Stimulated activated CD8-positive, alpha-beta memory T cell treated with anti-CD3 and anti-CD28 coated beads, Interleukin-12 subunit alpha, Interleukin-12 subunit beta, amount 100 ng/mL, for 24 hours (primary cell): ENCODE data around the gene NUB1.

Source experiments
- DNase-seq: peaks from one replicate; pipeline ENCODE4 v3.0.0-alpha.2; 2020; ENCODE audit errors: extremely low read depth

NUB1 gene

GRCh38 chr7:151345576-151346469 lies 4.2 kb downstream of the NUB1 start:
- no peak for DNase-seq

GRCh38 chr7:151346470-151346769 lies 4.8 kb downstream of the NUB1 start:
- no peak for DNase-seq

GRCh38 chr7:151347200-151347599 lies 5.6 kb downstream of the NUB1 start:
- DNase-seq = no peak

GRCh38 chr7:151348970-151349369 lies 7.4 kb downstream of the NUB1 start:
- DNase-seq = no peak

GRCh38 chr7:151349507-151349853 lies 7.9 kb downstream of the NUB1 start:
- no peak for DNase-seq

- peak; percentile 31 for DNase-seq
These were observed 9.4 kb downstream of the NUB1 start for GRCh38 chr7:151351027-151351426.

GRCh38 chr7:151351967-151352366 lies 10.4 kb downstream of the NUB1 start:
- DNase-seq = peak; percentile 24

- DNase-seq = no peak
These were observed 10.9 kb downstream of the NUB1 start for GRCh38 chr7:151352512-151352911.

- no peak for DNase-seq
These were observed 19.8 kb downstream of the NUB1 start for GRCh38 chr7:151361193-151361959.

- DNase-seq = no peak
These were observed 21.6 kb downstream of the NUB1 start for GRCh38 chr7:151363182-151363581.

- no peak for DNase-seq
These were observed 24.7 kb downstream of the NUB1 start for GRCh38 chr7:151366166-151366879.

- no peak for DNase-seq
These were observed 25.2 kb downstream of the NUB1 start for GRCh38 chr7:151366880-151367222.

GRCh38 chr7:151367284-151367683 lies 25.7 kb downstream of the NUB1 start:
- no peak for DNase-seq

- peak; percentile 38 for DNase-seq
These were observed 26.5 kb downstream of the NUB1 start for GRCh38 chr7:151368136-151368571.

GRCh38 chr7:151371266-151371665 lies 29.7 kb downstream of the NUB1 start:
- DNase-seq = no peak

GRCh38 chr7:151372612-151373265 lies 31.1 kb downstream of the NUB1 start:
- no peak for DNase-seq

- DNase-seq = no peak
These were observed 32.0 kb downstream of the NUB1 start for GRCh38 chr7:151373599-151373998.

GRCh38 chr7:151374139-151374538 lies 32.5 kb downstream of the NUB1 start:
- no peak for DNase-seq

GRCh38 chr7:151374726-151375125 lies 33.1 kb downstream of the NUB1 start:
- DNase-seq = no peak

GRCh38 chr7:151375530-151376217 lies 34.1 kb downstream of the NUB1 start:
- DNase-seq = no peak

- no peak for DNase-seq
These were observed 34.7 kb downstream of the NUB1 start for GRCh38 chr7:151376218-151376902.
